IPS-15b (cell line): ENCODE measurements around the gene ELK1.
"Not testable (repeated sequence)": the region's sequence is repeated elsewhere in the genome, so short reads cannot be mapped to it uniquely, and the experiment has no call there.

Source experiments
- H3K27me3 ChIP-seq: one replicate; pipeline ENCODE4 v1.6.1; 2013; ENCODE audit warnings: low read length; ENCODE audit not compliant: control insufficient read depth, insufficient read depth
- H3K36me3 ChIP-seq: one replicate; pipeline ENCODE4 v1.6.1; 2013; ENCODE audit warnings: low read length; ENCODE audit not compliant: control insufficient read depth, insufficient read depth
- H3K4me1 ChIP-seq: one replicate; pipeline ENCODE4 v1.6.1; 2013; ENCODE audit warnings: mild to moderate bottlenecking, low read length; ENCODE audit not compliant: control insufficient read depth, insufficient read depth
- H3K4me3 ChIP-seq: one replicate; pipeline ENCODE4 v1.5.1; 2013; ENCODE audit warnings: low read depth, low read length
- H3K9ac ChIP-seq: one replicate; pipeline ENCODE4 v1.6.1; 2013; ENCODE audit warnings: low read depth, mild to moderate bottlenecking, low read length
- H3K9me3 ChIP-seq: one replicate; pipeline ENCODE4 v1.6.1; 2013; ENCODE audit warnings: mild to moderate bottlenecking, low read length; ENCODE audit not compliant: control insufficient read depth, insufficient read depth

ELK1 gene

DNA sequence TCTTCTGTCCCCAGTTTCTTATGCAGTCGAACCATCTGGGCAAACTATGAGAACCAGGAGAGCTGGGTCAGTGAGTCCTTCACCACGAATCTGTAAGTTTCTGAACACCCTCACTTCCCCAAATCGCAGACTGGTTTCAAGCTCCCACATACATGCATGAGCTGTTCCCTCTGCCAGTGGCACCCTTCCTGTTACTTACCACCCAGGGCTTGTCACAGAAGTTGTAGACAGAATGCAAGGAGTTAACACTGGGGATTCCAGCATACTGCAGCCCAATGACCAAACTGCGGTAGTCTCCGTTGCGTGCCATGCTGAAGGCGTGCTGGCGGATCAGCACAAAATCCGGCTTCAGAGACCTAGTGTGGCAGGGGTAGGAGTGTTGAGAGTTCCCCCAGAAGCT lies 45.3 kb downstream of the ELK1 start:
- H3K36me3 ChIP-seq = no peaks in the 10 kb centered on the region
- H3K4me1 ChIP-seq = peaks cover 4% of the 10 kb centered on the region
- no peak overlapping the region for H3K9ac ChIP-seq
- H3K27me3 ChIP-seq = no peaks in the 10 kb centered on the region
- no peaks in the 10 kb centered on the region for H3K9me3 ChIP-seq
- no peak overlapping the region for H3K4me3 ChIP-seq

DNA sequence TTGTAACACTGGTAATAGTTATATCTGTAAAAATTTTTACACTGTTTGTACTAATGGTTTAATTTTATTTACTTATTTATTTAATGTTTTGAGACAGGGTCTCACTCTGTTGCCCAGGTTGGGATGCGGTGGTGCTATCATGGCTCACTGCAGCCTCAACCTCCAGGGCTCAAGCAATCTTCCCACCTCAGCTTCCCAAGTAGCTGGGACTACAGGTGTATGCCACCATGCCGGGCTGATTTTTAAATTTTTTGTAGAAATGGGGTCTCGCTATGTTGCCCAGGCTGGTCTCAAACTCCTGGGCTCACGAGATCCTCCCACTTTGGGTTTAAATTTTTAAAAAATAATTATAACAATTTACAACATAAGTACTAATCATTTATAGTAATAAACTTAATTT lies 47.2 kb downstream of the ELK1 start:
- not testable (repeated sequence) for H3K9ac ChIP-seq, H3K4me3 ChIP-seq, H3K9me3 ChIP-seq, H3K27me3 ChIP-seq, H3K4me1 ChIP-seq, H3K36me3 ChIP-seq

DNA sequence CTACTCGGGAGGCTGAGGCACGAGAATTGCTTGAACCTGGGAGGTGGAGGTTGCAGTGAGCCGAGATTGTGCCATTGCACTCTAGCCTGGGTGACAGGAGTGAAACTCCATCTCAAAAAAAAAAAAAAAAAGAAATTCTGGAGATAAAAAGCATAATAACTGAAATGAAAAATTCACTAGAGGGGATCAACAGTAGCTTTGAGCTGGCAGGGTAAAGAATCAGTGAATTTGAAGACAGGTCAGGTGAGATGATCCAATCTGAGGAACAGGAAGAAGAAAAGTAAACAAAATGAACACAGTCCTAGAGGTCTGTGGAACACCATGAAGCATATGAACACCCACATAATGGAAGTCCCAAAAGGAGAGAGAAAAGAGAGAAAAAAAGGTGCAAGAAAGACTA lies 53.1 kb downstream of the ELK1 start:
- no peaks in the 10 kb centered on the region for H3K4me1 ChIP-seq
- no peaks in the 10 kb centered on the region for H3K27me3 ChIP-seq
- H3K9me3 ChIP-seq = no peaks in the 10 kb centered on the region
- H3K36me3 ChIP-seq = no peaks in the 10 kb centered on the region
- H3K4me3 ChIP-seq = no peak overlapping the region
- H3K9ac ChIP-seq = no peak overlapping the region

DNA sequence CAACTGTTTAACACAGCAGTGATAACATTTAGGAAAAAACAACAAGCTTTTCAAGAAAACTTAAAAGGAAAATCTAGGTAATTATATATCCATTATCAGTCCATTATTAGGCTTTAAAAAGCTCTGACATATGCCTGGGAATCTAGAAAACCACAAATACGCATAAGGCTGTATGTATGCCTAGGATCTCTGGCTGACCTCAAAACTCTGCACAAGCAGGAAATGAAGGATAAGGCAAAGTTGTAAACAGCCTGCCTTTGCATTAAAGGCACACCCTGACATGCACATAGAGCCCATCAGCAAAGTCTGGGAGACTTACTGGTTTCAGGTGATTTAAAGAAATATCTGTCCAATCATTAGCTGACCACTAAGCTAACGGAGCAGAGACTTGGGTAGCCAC lies 54.1 kb downstream of the ELK1 start:
- H3K9me3 ChIP-seq = no peaks in the 10 kb centered on the region
- no peak overlapping the region for H3K4me3 ChIP-seq
- no peak overlapping the region for H3K9ac ChIP-seq
- no peaks in the 10 kb centered on the region for H3K27me3 ChIP-seq
- H3K4me1 ChIP-seq = no peaks in the 10 kb centered on the region
- H3K36me3 ChIP-seq = no peaks in the 10 kb centered on the region

DNA sequence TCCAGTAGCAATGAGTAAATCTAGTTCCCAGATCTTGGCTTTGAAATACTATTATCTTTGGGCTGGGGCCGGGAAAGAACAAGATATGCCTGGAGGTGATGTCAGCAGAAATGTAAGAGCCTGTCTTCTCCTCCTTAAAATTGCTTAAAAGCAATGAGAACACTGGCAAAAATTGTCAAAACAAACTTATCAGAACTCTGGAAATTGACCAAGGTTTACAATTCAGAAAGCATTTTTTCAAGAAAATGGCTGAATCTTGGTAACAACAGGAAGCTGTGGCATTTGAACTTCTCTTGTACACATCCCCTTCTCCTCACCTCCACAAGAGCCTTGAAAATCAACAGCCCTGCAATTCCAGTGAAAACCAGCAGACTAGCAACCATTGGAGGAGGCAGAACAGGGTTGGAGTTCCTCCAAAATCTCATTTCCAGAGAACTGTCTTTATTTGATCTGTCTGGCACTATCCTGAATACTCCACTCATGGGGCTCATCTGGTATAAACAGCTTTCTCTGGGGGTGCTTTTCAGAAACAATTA lies 54.6 kb downstream of the ELK1 start:
- no peaks in the 10 kb centered on the region for H3K9me3 ChIP-seq

DNA sequence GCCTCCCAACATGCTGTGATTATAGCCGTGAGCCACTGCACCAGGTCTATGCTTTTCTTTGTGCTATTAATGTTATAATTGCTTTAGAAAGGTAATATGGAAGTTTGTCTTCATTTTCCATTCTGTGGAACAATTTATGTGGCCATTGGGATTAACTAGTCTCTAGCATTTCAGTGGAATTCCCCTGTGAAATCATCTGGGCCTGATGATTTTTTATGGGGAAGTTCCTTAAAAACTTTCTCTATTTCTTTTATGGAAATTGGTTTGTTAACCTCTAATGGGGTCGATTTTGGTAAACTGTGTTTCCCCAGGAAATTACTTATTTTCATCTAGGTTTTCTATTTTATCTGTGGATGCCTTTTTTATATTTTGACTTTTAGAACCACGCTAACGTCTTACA lies 56.8 kb downstream of the ELK1 start:
- Histone ChIP-seq H3K4me1 (no peaks in the 10 kb centered on the region), H3K9me3 (no peaks in the 10 kb centered on the region), H3K4me3 (no peak overlapping the region)

More for the DNA sequence above, 54.6 kb downstream of the ELK1 start:
- Histone ChIP-seq H3K27me3 (no peaks in the 10 kb centered on the region), H3K36me3 (no peaks in the 10 kb centered on the region), H3K9ac (no peak overlapping the region), H3K4me3 (no peak overlapping the region), H3K4me1 (no peaks in the 10 kb centered on the region)

DNA sequence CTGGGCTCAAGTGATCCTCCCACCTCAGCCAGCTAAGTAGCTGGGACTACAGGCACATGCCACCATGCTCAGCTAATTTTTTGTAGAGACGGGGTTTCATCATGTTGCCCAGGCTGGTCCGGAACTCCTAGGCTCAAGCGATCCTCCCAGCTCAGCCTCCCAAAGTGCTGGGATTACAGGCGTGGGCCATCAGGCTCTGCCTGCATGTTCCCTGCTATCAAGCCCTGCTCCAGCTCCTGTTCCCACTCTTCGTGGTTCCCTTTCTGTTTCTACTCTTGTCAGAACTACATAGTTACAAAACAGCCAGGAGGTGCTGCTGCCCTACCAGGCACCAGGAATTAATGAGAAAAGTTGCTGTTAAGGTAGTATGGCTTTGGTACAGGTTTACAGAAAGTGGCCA lies 59.4 kb downstream of the ELK1 start:
- H3K27me3 ChIP-seq = no peaks in the 10 kb centered on the region

More for the DNA sequence above, 56.8 kb downstream of the ELK1 start:
- no peak overlapping the region for H3K9ac ChIP-seq
- no peaks in the 10 kb centered on the region for H3K36me3 ChIP-seq
- H3K27me3 ChIP-seq = no peaks in the 10 kb centered on the region

DNA sequence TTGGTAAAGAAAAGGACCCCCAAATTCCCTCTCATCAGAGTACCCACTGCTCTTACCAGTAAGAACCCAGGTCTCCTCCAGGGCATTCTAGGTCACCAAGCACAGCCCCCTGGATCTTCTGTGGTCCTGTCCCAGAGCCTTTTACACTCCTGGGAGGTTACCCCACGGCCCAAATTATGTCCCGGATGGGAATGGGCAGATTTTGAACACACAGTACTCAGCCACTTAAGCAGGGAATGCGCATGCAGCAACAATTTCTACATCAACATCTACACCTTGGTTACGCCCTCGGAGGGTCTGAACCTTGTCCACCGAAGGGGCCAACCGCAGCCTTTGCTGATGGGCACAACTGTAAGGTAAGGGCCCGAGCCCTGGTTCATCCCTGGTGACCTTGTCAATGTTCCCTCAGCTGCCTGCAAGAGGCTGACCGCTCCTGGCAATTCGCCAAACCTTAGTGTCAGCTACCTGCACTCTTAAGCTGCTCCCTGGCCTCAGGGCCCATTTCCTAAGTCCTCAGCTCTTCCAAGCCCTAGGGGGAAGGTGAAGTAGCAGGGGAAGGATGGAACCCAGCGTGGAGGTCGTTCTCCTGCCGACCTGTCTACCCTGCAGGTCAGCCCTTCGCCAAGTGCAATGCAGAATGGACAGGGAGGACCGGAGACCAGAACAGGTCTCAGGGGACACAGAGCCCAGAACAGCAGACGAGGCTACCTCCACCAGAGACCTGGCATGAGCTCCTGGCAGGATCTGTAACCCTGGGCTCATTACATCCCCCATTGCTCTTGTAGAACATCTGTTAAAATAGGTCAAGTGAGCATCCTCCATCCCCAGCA lies 62.2 kb downstream of the ELK1 start:
- Histone ChIP-seq H3K9me3 (no peaks in the 10 kb centered on the region), H3K9ac (no peak overlapping the region), H3K4me3 (no peak overlapping the region), H3K36me3 (no peaks in the 10 kb centered on the region), H3K27me3 (no peaks in the 10 kb centered on the region), H3K4me1 (no peaks in the 10 kb centered on the region)

More for the DNA sequence above, 59.4 kb downstream of the ELK1 start:
- H3K36me3 ChIP-seq = no peaks in the 10 kb centered on the region
- no peak overlapping the region for H3K9ac ChIP-seq
- H3K9me3 ChIP-seq = no peaks in the 10 kb centered on the region
- H3K4me1 ChIP-seq = no peaks in the 10 kb centered on the region
- H3K4me3 ChIP-seq = no peak overlapping the region

DNA sequence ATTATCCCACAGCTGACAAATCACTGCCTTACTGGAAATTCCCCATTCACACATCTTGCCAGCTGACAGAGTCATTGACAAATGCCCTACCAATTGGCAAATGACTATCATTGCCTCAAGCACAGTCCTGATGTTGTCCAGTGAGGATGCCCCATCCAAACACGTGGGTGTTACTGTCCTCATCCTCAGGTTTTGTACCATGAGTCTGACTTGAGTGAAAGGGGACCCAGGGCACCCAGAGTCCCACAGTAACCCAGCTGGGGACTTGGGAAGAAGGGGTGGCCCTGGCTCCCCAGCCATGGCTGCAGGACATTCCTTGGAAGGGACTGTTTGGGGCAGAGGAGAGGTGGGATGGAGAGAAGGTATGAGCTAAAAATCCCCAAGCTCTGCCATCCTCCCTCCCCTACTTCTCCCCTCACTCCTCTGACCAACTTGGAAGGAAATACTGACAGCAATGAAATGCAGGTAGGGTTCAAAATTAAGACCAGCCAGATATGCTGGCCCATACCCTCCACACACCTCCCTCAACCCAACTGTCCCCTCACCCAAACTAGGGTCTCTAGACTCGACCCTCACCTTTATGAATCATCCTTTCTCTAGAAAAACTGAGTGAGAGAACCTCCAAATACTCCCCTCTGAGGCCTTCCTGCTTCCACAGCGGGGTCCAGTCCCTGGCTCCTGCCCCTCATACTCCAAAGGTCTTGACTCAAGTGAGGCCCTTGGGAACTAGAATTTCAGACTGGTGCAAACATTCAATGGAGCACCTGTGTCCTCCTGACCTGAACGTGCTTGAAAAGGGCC lies 63.1 kb downstream of the ELK1 start:
- no peak overlapping the region for H3K9ac ChIP-seq
- H3K9me3 ChIP-seq = no peaks in the 10 kb centered on the region
- H3K4me3 ChIP-seq = no peak overlapping the region
- H3K4me1 ChIP-seq = no peaks in the 10 kb centered on the region
- no peaks in the 10 kb centered on the region for H3K36me3 ChIP-seq
- H3K27me3 ChIP-seq = no peaks in the 10 kb centered on the region

DNA sequence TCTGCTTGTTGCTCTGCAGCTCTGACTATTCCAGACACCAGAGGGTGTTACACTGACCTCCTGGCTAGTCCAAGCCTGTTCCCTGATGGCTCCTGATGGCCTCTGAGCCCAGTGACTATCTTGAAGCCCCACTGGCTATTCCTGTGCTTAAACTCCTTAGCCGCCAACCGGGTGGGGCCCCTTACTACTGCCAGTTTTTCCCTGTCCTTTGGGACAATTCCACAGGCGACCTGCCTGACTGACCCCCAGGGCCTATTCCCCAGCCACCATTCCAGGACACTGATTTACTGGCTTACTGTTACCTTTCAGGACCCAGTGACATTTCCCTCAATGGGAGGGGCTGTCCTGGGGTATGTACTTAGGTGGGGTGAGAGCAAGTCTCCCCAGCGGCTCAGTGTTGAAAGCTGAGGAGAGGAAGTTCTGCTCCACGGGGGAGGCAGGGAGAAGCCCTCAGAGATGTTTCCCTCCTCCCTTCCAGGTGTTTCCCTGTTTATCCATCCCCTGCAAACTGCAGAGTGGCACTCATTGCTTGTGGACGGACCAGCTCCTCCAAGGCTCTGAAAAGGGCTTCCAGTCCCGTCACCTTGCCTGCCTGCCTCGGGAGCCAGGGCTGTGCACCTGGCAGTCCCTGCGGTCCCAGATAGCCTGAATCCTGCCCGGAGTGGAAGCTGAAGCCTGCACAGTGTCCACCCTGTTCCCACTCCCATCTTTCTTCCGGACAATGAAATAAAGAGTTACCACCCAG lies 64.1 kb downstream of the ELK1 start:
- Histone ChIP-seq H3K4me3 (no peak overlapping the region), H3K4me1 (no peaks in the 10 kb centered on the region), H3K9ac (no peak overlapping the region), H3K9me3 (no peaks in the 10 kb centered on the region), H3K27me3 (no peaks in the 10 kb centered on the region), H3K36me3 (no peaks in the 10 kb centered on the region)
